SK-N-SH (cell line): ENCODE results near the gene SYNGR4. TPM values are rescaled to one million over a fixed set of nuclear protein-coding genes. Genes with fewer than 3 reads are reported as not detected.

Experiments used
- CTCF ChIA-PET: fragments of 300-600, 350-600 bp; formaldehyde crosslinking; extraction: SDS; loops from one replicate; lab custom pipeline; 2021; lab: Yijun Ruan, JAX
- POLR2A ChIA-PET: fragments of 350-600 bp; sonication (Branson Sonifier 250); formaldehyde crosslinking; extraction: SDS; loops from one replicate; lab custom pipeline; 2020; ENCODE audit warnings: antibody characterized with exemption, inconsistent platforms; lab: Yijun Ruan, JAX
- DNase-seq: peaks from one replicate; pipeline ENCODE4 v3.0.0; 2012
- H2AFZ ChIP-seq: fragments of 200-600 bp; sonication (generic); 2 replicates; pipeline ENCODE4 v1.8.1; 2016; ENCODE audit warnings: antibody characterized with exemption, mild to moderate bottlenecking, low read depth
- H3F3A ChIP-seq: fragments of 200-600 bp; sonication (generic); replicated peaks from 2 replicates; pipeline ENCODE3; 2016; ENCODE audit warnings: antibody characterized with exemption, mild to moderate bottlenecking; ENCODE audit not compliant: insufficient read depth
- H3K27ac ChIP-seq, 2 experiments: fragments of 200-500 bp in 1 of 2; fragments of 200-600 bp in 1 of 2; sonication (Bioruptor generic) in 1 of 2; sonication (generic), shearing (Covaris generic) in 1 of 2; 2 replicates each; pipeline versions ENCODE4 v1.5.1 to v1.6.1; 2014 to 2016; ENCODE audit warnings: low read depth in 2 of 2, inconsistent platforms in 1 of 2, low read length in 1 of 2, mild to moderate bottlenecking in 1 of 2, mixed read lengths in 1 of 2
- H3K27me3 ChIP-seq: fragments of 200-600 bp; sonication (generic), shearing (Covaris generic); 2 replicates; pipeline ENCODE4 v1.6.1; 2016; ENCODE audit warnings: mixed run types; ENCODE audit not compliant: insufficient read depth
- H3K36me3 ChIP-seq, 2 experiments: fragments of 200-500 bp in 1 of 2; fragments of 200-600 bp in 1 of 2; sonication (Bioruptor generic) in 1 of 2; sonication (generic) in 1 of 2; replicated peaks in 1 of 2; 2 replicates each; pipeline versions ENCODE3 to v1.5.1; 2014 to 2016; ENCODE audit warnings: low read length in 1 of 2, mild to moderate bottlenecking in 1 of 2; ENCODE audit not compliant: insufficient read depth in 2 of 2, control insufficient read depth in 1 of 2
- H3K4me1 ChIP-seq, 2 experiments: fragments of 200-500 bp in 1 of 2; fragments of 200-600 bp in 1 of 2; sonication (Bioruptor generic) in 1 of 2; sonication (generic), shearing (Covaris generic) in 1 of 2; 2 replicates each; pipeline versions ENCODE4 v1.5.1 to v1.6.1; 2014 to 2016; ENCODE audit warnings: low read depth in 1 of 2, low read length in 1 of 2, mixed run types in 1 of 2; ENCODE audit not compliant: insufficient read depth in 2 of 2, control insufficient read depth in 1 of 2
- H3K4me2 ChIP-seq: fragments of 200-600 bp; sonication (generic), shearing (Covaris generic); 2 replicates; pipeline ENCODE4 v1.6.1; 2017; ENCODE audit warnings: mixed run types
- H3K4me3 ChIP-seq, 2 experiments: fragments of 200-500 bp in 1 of 2; fragments of 200-600 bp in 1 of 2; sonication (Bioruptor generic) in 1 of 2; sonication (generic), shearing (Covaris generic) in 1 of 2; 2 replicates each; pipeline versions ENCODE4 v1.5.1 to v1.8.1; 2014 to 2016; ENCODE audit warnings: low read depth in 2 of 2, inconsistent platforms in 1 of 2, low read length in 1 of 2, mild to moderate bottlenecking in 1 of 2, mixed read lengths in 1 of 2, moderate library complexity in 1 of 2
- H3K79me2 ChIP-seq: fragments of 200-600 bp; sonication (generic); 2 replicates; pipeline ENCODE4 v1.8.1; 2017; ENCODE audit warnings: mild to moderate bottlenecking; ENCODE audit not compliant: insufficient read depth
- H3K9ac ChIP-seq: fragments of 200-600 bp; sonication (generic); 2 replicates; pipeline ENCODE4 v1.6.1; 2017; ENCODE audit warnings: mixed run types
- H3K9me2 ChIP-seq: fragments of 200-600 bp; sonication (generic); 2 replicates; pipeline ENCODE4 v1.6.1; 2017; ENCODE audit warnings: mixed run types
- H3K9me3 ChIP-seq: fragments of 200-600 bp; sonication (generic); 2 replicates; pipeline ENCODE4 v1.6.1; 2017; ENCODE audit warnings: mixed run types, mild to moderate bottlenecking, moderate library complexity
- H4K20me1 ChIP-seq: fragments of 200-600 bp; sonication (generic); 2 replicates; pipeline ENCODE4 v1.6.1; 2017; ENCODE audit warnings: mild to moderate bottlenecking, mixed run types; ENCODE audit not compliant: insufficient read depth
- CHD2 ChIP-seq: fragments of 150-350 bp; IDR thresholded peaks from 2 replicates; pipeline ENCODE4 v1.6.1; 2018; ENCODE audit warnings: low read length; ENCODE audit not compliant: partially characterized antibody
- ELF1 ChIP-seq: IDR thresholded peaks from 2 replicates; pipeline ENCODE4 v1.4.0; 2012
- GATA2 ChIP-seq: sonication (generic); formaldehyde crosslinking; IDR thresholded peaks from 2 replicates; pipeline ENCODE4 v1.5.0; 2020; ENCODE audit warnings: mild to moderate bottlenecking, missing genetic modification reagents
- IRF3 ChIP-seq: fragments of 150-350 bp; IDR thresholded peaks from 2 replicates; pipeline ENCODE4 v1.6.1; 2016; ENCODE audit warnings: mild to moderate bottlenecking, low read depth, low read length
- JUND ChIP-seq: IDR thresholded peaks from 2 replicates; pipeline ENCODE4 v1.4.0; 2012
- MEF2A ChIP-seq: IDR thresholded peaks from 2 replicates; pipeline ENCODE4 v1.4.0; 2012; ENCODE audit warnings: low read depth, borderline replicate concordance
- NFIC ChIP-seq: IDR thresholded peaks from 2 replicates; pipeline ENCODE4 v1.4.0; 2012; ENCODE audit warnings: borderline replicate concordance
- NRF1 ChIP-seq: IDR thresholded peaks from 2 replicates; pipeline ENCODE4 v1.6.1; 2012; ENCODE audit warnings: low read depth, mild to moderate bottlenecking, low read length
- PBX3 ChIP-seq: IDR thresholded peaks from 2 replicates; pipeline ENCODE4; 2012
- POLR2AphosphoS5 ChIP-seq: IDR thresholded peaks from 2 replicates; pipeline ENCODE4 v1.6.1; 2012; ENCODE audit warnings: low read depth, low read length
- RAD21 ChIP-seq: IDR thresholded peaks from 2 replicates; pipeline ENCODE4 v1.6.1; 2012; ENCODE audit warnings: mild to moderate bottlenecking, low read length
- REST ChIP-seq: IDR thresholded peaks from 2 replicates; pipeline ENCODE4 v1.6.1; 2012; ENCODE audit warnings: mild to moderate bottlenecking, low read depth, low read length, moderate library complexity
- SMC3 ChIP-seq: IDR thresholded peaks from 2 replicates; pipeline ENCODE4 v1.6.1; 2012; ENCODE audit warnings: low read depth, low read length, improper control_type of control experiment
- ZBTB33 ChIP-seq: IDR thresholded peaks from 2 replicates; pipeline ENCODE4 v1.4.0; 2012; ENCODE audit warnings: low read depth, borderline replicate concordance
- WGBS: methylation state at CpG from one replicate; pipeline ENCODE4 v1.1.6; 2017; ENCODE audit warnings: low lambda C conversion rate; 5-methylcytosine and 5-hydroxymethylcytosine counted together
- polyA plus RNA-seq, 3 experiments: library from polyadenylated mRNA; depleted of rRNA; stranded (reverse); fragments of >200 nt; gene quantifications; 2 replicates each; pipeline ENCODE4 v1.2.3, GENCODE V29; 2012

Gene SYNGR4
- polyA plus RNA-seq, 1 of the 3 experiments (the other 2 are of a cell fraction): 0.08 TPM

- CTCF ChIA-PET: interaction anchor here (4.4 kb wide), 1 partner anchor 8 kb away, joined by 26 read pairs; the partner anchor contains the start of gene KDELR1
- no peak overlapping the region for H3K9ac ChIP-seq
- H3K4me2 ChIP-seq: no peak overlapping the region
- no peaks in the 10 kb centered on the region for H3K9me3 ChIP-seq
- no peaks in the 10 kb centered on the region for H3K9me2 ChIP-seq
- H3K4me1 ChIP-seq: no peaks in the 10 kb centered on the region
- no peak overlapping the region for H3K27ac ChIP-seq
- no peak overlapping the region for H2AFZ ChIP-seq
- H3F3A ChIP-seq: peaks cover 16% of the 10 kb centered on the region
- no peaks in the 10 kb centered on the region for H4K20me1 ChIP-seq
- no peak overlapping the region for H3K4me3 ChIP-seq
- DNase-seq: no peak
- peaks cover 30 to 49% of the 10 kb centered on the region in 2 experiments for H3K36me3 ChIP-seq
- H3K27me3 ChIP-seq: no peaks in the 10 kb centered on the region
- POLR2A ChIA-PET: no interaction called here
- whole genome bisulfite sequencing: 92% methylated on average over 8 of the region's 8 CpGs
- H3K79me2 ChIP-seq: peaks cover 16% of the 10 kb centered on the region; the same call in 1 of the 2 replicates
- no peak for TF ChIP-seq NRF1
Measured at GRCh38 chr19:48382286-48382685, 18.1 kb downstream of the SYNGR4 start.

- CTCF ChIA-PET: interaction anchor here (0.8 kb wide), 1 partner anchor 8 kb away, joined by 4 read pairs; the partner anchor contains the start of gene GRIN2D
- Histone ChIP-seq H3K9me3 (no peaks in the 10 kb centered on the region), H3K4me2 (no peak overlapping the region), H2AFZ (no peak overlapping the region), H3K36me3 (peaks cover 40 to 69% of the 10 kb centered on the region in 2 experiments), H3K4me1 (peaks cover 0 to 2% of the 10 kb centered on the region in 2 experiments; a peak in 1 of 4 replicates), H3K9ac (no peak overlapping the region), H4K20me1 (no peaks in the 10 kb centered on the region), H3F3A (peaks cover 8% of the 10 kb centered on the region), H3K4me3 (no peak overlapping the region), H3K27me3 (no peaks in the 10 kb centered on the region), H3K79me2 (peaks cover 46% of the 10 kb centered on the region), H3K27ac (no peak overlapping the region), H3K9me2 (no peaks in the 10 kb centered on the region)
- POLR2A ChIA-PET: no interaction called here
- 88% methylated on average over 7 of the region's 7 CpGs for WGBS
- TF ChIP-seq MEF2A (no peak), ELF1 (no peak)
- DNase-seq: no peak
Measured at GRCh38 chr19:48385461-48386087, 21.4 kb downstream of the SYNGR4 start.

- ChIA-PET CTCF (interaction anchor here (0.6 kb wide), 1 partner anchor 891 kb away, joined by 4 read pairs; no protein-coding TSS in a partner anchor), POLR2A (no interaction called here)
- Histone ChIP-seq H3K27ac (no peak overlapping the region), H3F3A (peaks cover 8% of the 10 kb centered on the region), H3K27me3 (no peaks in the 10 kb centered on the region), H3K9ac (no peak overlapping the region), H3K4me3 (no peak overlapping the region), H3K4me2 (no peak overlapping the region), H3K4me1 (peaks cover 0 to 6% of the 10 kb centered on the region in 2 experiments; a peak in 1 of 4 replicates), H3K79me2 (peaks cover 54% of the 10 kb centered on the region), H3K9me2 (no peaks in the 10 kb centered on the region), H3K36me3 (peaks cover 36 to 59% of the 10 kb centered on the region in 2 experiments), H3K9me3 (no peaks in the 10 kb centered on the region), H4K20me1 (no peaks in the 10 kb centered on the region), H2AFZ (no peak overlapping the region)
- 96% methylated on average over 3 of the region's 3 CpGs for WGBS
- DNase-seq: no peak
- TF ChIP-seq REST: no peak
- no peak for TF ChIP-seq NFIC
- no peak for TF ChIP-seq ZBTB33
- TF ChIP-seq CHD2: no peak
- TF ChIP-seq PBX3: no peak
- no peak for TF ChIP-seq RAD21
- TF ChIP-seq GATA2 (CRISPR knock-in tag): no peak
- TF ChIP-seq IRF3: no peak
- no peak for TF ChIP-seq POLR2AphosphoS5
- no peak for TF ChIP-seq SMC3
- no peak for TF ChIP-seq JUND
Measured at GRCh38 chr19:48386981-48387380, 22.8 kb downstream of the SYNGR4 start.
